Left kidney (tissue), 2 donors: ENCODE data around the gene SCNN1B. TPM values are rescaled to one million over a fixed set of nuclear protein-coding genes. Genes with fewer than 3 reads are reported as not detected.
"Not testable (repeated sequence)": the region's sequence is repeated elsewhere in the genome, so short reads cannot be mapped to it uniquely, and the experiment has no call there.

Source experiments
- DNase-seq: peaks from one replicate; pipeline ENCODE4 v3.0.0-alpha.2; 2013
- polyA plus RNA-seq: library from polyadenylated mRNA; unstranded; fragments of 120-200 nt; gene quantifications from one replicate; pipeline ENCODE4 v1.2.1, GENCODE V29; 2013; ENCODE audit not compliant: insufficient read length

Gene SCNN1B
- polyA plus RNA-seq, 1 donor, result 14.1 TPM

DNA sequence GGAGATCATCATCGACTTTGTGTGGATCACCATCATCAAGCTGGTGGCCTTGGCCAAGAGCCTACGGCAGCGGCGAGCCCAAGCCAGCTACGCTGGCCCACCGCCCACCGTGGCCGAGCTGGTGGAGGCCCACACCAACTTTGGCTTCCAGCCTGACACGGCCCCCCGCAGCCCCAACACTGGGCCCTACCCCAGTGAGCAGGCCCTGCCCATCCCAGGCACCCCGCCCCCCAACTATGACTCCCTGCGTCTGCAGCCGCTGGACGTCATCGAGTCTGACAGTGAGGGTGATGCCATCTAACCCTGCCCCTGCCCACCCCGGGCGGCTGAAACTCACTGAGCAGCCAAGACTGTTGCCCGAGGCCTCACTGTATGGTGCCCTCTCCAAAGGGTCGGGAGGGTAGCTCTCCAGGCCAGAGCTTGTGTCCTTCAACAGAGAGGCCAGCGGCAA is 78.4 kb downstream of the SCNN1B start:
- DNase-seq, result no peak

DNA sequence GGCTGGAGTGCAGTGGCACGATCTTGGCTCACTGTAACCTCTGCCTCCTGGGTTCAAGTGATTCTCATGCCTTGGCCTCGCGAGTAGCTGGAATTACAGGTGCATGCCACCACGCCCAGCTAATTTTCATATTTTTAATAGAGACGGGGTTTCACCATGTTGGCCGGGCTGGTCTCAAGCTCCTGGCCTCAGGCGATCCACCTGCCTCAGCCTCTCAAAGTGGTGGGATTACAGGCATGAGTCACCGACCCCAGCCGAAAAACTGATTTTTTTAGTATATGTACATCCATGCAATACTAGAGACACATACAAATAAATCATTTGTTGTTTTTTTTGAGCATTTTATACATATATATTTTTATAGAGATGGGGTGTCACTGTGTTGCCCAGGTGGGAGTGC is 79.6 kb downstream of the SCNN1B start:
- DNase-seq, result not testable (repeated sequence)

DNA sequence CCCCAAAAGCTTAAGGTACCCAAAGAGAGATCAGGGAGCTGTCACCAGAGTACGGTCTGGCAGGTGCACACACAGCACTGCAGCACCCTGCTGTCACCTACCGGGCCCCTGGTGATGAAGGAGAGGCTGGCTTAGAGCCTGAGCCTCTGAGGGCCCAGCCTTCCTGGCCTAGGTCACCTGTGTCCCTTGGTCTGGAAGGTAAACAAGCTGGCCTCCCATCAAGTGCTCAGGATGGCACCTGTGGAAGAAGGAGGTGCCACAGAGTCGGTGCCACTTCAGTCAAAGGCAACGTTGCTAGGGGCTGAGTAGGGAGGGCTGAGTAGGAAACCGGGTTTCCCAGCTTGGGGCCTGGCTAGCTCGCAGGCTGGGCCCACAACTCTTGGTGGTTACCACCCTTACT is 80.2 kb downstream of the SCNN1B start:
- DNase-seq, result no peak

DNA sequence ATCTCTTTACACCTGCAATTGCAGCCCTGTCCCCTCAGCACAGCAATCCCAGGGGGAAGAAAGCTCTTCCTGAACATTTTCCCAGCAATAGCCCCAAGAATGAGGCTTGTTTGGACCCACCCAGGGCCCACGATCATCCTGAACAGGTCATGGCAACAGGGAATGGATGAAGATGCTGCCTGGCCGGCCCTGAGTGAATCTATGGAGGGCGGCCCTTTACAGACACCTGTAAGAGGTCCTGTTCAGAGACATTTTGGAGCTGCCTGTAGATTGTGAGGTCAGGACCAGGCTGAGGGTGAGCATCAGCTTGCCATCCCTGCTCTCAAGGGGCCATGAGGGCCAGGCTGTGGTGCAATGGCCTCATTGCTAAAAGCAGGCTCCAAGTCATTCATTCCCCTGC is 81.8 kb downstream of the SCNN1B start:
- DNase-seq, result no peak

DNA sequence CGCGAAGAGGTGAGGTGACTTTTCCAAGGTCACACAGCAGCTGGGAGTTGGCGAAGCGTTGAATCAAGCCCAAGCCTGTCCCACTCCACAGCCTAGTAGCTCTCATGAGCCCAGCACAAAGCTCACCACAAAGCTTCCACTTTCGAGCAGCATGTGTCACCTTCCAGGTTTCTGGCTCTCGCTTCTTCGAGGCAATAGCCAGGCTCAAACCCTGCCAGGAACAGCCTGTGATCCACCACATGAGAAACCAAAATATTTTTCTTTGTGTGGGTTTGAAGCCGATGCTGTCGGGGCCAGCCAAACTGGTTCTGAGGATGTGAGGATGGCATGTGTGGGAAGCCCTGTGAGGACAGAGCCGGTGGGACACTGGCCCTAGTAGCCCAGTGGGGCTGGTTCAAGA is 82.8 kb downstream of the SCNN1B start:
- DNase-seq, result no peak

DNA sequence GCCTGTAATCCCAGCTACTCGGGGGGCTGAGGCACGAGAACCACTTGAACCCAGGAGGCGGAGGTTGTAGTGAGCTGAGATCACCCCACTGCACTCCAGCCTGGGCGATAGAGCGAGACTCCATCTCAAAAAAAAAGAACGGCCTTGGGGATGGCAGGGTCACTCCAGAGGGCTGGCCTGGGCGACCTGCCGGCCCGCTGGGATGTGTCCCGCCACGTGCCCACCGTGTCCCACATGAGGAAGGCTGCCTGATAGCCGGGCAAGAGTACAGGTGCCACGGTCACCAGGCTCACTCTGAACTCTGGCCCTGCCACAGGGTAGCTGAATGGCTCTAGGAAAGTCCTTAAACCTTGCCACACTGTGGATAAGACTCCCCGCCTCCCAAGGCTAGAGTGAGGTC is 83.3 kb downstream of the SCNN1B start:
- DNase-seq, result no peak

DNA sequence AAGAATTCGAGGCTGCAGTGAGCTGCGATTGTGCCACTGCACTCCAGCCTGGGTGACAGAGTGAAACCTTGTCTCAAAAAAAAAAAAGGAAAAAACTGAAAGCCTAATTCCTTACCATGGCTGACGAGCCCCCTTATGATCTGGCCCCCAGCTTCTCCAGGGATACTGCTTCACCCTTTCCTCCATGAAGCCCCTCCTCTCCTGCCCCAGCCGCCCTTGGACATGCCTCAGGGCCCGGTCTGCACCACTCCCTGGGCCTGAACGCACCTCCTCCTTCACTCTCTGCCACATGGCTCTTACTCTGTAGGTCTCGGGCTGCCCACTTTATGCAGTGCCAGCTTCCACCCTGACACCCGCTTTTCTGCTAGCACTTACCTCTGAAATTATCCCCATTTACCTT is 85.6 kb downstream of the SCNN1B start:
- no peak for DNase-seq

DNA sequence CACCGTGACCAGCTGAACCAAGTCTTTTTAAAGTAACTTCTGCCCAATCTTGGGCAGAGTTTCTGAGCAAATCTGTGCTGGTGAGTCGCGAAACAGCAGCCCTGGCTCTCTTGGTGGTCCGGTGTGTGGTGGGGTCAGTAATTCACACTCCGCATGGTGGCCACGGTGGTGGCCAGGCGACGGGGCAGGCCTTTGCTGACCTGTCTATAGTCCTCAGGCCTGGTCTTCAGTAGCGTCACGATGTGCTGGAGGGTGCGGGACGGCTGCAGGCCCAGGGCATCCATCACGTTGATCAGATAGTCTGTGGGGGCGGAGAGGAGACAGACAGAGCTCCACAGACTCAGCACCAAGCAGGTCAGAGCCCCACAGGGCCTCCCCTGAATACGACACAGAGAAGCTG is 86.7 kb downstream of the SCNN1B start:
- DNase-seq, result no peak

DNA sequence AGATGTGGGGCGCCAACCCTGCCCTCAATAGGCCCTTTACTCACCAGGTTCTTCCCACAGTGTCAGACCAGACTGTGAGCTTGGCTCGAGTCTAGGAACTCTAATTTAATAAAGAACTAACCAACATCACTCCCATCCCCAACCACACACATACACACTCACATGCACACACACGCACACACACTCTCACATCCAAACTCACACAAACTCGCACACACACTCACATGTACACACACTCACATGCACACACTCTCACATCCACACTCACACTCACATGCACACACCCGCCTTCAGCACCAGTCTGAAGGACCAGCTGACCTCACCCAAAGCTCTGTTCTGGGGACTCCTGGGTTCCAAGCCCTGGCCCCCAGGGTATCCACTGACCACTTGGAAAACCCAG is 87.1 kb downstream of the SCNN1B start:
- no peak for DNase-seq

DNA sequence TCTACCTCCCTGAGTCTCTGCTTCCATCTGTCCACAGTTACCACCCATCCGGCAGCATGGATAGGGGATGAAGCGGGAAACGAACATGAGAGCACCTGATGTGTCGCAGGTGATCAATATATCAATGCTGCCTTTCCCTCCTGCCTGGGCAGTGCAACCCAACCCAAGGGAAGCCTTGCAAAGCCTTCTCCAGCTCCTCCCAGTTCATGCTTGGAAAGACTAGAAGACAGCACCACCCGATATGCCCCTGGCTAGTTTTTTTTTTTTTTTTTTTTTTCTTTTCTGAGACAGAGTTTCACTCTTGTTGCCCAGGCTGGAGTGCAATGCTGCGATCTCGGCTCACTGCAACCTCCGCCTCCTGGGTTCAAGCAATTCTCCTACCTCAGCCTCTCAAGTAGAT is 87.8 kb downstream of the SCNN1B start:
- DNase-seq, result not testable (repeated sequence)

DNA sequence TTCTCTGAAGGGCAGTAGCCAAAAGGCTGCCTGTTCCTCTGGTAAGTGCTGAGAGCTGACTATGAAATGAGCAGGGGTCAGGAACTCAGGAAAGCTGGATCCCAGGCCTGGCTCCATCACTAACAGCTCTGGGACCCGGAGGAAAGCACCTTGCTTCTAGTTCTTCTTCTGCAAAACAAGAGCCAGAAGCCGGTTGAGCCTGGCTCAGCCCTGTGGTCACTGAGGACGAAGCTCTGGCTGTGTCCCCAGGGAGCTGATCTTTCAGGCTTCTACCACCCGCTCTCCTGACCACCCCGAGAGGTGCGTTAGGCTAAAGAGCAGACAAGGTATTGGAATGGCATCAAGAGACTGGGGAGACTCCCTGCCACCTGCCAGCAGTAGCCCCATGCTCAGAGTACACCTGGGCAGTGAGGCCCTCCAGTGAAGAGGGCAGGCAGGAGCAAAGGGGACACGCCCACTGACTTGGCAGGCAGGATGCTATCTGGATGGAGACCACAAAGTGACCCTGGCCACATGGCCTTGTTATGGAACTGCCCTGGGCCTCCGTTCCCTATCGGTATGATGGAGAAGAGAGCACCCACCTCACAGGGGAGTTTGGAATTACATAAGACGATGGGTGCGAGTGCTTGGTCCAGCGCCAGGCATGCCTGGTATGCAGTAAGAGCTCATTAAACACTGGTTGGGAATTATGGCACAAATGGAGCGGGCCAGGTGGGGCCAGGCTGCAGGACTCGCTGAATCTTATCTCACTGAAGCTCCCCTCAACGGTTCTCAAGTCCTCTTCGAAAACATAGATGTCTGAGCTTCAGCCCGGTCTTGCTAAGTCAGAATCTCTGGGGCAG is 89.5 kb downstream of the SCNN1B start:
- DNase-seq, result no peak

DNA sequence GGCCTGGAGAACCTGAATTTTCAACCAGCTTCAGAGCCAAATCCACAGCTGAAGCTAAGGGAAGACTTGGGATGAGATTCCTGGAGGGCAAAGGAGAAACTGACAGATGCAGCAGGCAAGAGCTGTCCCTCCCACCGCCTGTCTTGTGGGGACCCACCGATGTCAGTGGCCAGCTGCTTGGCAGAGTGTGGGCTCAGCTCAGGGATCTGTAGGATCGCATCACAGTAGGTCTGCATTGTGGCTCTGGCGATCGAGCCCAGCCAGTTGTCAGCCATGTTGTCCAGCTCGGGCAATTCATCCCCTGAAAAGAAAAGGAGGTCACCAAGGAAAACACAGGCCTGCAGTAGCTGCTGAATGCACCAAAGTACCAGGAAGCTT is 90.1 kb downstream of the SCNN1B start:
- no peak for DNase-seq

DNA sequence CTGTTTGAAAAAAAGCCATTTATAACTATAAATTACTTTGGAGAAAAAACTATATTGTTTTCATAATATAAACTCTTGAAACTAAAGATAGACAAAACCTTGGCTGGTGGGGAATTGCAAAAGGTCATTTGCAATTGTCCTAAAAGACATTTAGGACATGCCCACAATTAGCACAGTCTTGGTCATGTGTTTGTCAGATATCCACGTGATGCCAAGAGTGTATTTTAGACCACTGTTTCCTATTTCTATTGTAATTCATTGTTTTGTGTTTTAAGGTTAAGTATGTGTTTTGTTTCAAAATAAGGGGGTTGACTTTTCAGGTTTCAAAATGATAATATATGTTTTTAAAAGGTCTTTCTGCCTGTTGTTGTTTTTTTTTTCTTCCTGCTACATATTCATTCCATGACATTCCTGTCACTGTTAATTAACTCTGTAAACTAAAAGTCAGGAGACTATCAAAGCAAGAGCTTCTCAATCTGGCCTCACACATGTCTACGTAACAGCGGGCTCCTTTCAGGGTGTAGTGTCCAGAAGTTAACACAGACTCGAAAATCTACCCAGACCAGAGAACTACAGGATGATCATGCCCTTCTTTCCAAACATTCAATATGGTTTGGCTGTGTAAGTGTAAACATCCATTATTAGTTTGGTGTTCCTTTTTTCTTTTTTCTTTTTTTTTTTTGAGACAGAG is 92.2 kb downstream of the SCNN1B start:
- no peak for DNase-seq

DNA sequence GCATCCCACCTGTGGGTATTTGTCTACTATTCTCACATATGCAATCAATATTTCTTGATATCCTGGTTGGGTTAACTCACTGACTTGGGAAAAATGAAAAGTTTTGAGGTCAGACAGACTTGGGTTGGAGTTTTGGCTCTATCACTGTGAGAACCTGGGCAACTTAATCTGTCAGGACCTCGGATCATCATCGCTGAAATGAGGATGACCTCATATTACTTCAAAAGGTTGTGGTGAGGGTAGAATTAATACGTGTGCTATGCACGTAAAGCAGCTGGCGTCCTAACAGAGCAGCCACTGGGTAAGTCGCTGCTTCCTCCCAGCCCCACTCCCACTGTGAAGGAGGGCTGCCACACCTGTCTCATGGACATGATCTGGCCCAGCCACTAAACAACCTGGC is 93.6 kb downstream of the SCNN1B start:
- DNase-seq, result no peak

DNA sequence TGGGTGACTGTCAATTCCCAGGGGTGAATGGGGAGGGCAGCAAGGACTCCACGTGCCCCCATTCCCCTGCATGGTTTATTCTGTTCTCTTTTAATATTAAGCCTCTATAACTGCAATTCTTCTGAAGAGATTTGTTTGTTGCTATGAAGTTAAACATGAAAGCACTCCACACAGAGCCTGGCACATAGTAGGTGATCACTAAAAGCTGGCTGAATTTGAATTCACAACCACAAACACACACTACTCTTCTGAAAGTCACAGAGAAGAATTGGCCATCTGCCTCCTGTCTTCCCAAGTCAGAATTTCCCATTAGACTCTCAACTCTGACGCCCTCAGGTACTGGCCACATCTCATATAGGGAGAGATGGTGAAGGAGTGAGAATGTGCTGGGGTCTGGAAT is 95.4 kb downstream of the SCNN1B start:
- DNase-seq, result no peak

DNA sequence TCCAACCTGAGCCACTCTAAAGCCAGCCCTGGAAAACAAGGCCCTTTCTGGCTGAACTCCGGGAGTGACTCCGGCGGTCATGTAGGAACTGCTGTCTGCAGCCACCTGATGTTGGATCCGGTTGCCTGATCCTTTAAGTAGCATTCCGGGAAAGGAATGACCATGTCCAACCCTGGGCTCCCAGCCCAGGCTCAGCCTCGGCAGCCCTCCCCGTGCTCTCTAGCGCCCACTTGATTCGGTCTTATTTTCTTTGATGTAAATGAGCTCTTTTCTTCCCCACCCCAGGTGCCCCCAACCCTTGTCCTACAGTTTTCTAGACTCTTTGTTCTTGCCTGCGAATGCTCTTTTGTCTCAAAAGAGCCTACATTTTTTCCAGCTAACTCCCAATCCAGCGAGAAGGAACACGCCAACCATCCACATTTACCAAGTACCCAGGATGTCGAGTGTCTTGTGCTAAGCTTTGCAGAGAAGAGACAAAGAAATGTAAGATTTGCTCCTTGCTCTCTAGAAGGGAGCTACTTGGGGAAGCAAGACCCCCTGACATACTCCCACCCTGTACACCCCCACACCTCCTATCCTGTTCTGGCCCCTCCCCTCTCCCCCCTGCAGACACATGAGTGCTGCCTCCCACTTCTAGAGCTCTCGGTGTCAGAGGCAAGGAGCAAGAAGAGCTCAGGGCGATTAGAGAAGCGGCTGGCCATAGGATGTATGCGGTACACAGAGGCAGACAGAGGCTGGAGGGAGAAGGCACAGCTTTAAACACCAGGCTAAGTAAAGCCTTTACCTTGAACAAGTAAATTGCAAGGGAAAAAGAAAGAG is 97.1 kb downstream of the SCNN1B start:
- DNase-seq, result peak; percentile 50

DNA sequence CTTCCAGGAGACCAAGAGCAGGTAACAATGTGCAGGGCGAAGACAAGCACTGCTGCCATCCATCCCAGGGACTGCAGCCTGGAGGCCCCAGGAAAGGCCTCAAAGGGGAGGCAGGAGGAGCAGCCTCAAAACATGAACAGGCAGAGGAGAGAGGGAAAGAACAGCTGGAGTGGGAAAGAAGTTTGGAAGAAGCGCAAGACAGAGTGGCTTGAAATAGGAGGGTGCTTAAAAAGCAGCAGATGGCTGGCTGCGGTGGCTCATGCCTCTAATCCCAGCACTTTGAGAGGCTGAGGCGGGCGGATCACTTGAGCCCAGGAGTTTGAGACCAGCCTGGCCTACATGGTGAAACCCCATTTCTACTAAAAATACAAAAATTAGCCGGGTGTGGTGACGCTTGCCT is 98.3 kb downstream of the SCNN1B start:
- not testable (repeated sequence) for DNase-seq

DNA sequence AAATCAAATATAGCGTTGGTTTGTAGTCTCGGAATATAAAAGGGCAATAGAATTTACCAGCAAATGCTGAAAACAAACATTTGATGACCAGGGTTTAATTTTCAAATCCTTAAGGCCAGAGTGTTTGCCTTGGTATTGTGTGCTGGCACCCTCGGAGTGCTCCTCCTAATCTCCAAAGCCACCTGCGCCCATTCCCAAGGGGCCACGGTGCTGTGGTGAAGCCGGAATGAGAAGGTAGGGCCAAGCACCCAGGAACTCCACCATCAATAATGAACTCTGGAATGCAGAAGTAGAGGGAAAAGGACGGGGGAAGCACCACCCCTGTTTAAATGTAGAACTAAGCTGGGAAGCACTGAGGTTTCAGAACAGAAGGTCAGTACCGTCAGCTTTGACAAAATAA is 99.0 kb downstream of the SCNN1B start:
- no peak for DNase-seq

DNA sequence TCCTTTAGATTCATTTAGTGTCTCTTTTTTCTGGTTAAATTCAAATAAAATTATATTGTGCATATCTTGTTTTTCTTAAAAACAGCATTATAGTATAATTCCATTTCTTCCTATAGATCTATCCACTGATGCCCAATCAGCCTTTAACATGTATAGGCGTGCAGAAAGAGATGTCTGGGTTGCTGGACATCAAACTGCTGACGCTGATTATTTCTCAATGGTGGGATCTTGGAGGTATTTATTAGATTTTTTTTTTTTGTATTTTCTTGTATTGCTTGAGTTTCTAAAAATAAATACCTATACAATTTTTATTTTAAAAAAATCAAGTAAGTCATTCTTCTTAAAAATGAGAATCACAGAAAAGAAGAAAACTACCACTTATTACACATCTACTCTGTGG is 100.0 kb downstream of the SCNN1B start:
- DNase-seq, result no peak

DNA sequence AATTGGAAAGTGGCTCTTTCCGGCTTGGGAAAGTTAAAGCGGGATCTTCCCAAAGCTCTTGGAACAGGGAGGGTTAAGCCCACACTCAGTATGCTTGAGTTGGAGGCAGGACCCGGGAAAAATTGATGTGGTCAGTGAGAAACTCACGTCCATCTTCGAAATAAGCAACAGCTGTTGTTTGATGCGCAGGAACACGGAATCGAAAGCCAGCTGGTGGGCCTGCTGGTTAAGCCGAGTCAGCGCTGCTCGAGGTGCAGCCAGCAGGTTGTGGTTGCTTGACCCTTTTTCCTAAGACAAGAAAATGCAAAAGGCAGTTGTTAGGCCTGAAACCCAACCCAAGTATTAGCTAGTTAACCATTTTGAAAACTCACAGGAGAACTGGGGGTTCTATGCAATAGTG is 101.4 kb downstream of the SCNN1B start:
- DNase-seq, result no peak

DNA sequence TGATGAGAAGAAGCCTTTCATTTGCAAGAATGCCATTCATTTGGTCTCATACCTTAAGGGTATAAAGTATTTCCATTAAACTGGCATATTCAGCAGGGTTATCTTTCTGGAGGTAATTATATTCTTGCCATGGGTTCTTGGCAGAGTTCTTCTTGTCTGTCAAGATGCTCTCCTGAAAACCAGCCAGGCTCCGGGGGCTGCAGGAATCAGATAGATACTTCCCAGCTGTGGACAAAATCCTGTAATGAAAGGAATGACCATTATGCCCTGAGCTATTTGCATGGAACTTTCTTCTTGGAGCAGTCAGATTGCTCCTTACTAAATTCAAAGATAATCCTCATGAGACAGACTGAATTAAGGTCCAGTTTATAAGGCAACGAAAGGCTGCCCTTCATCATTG is 103.9 kb downstream of the SCNN1B start:
- DNase-seq, result no peak

DNA sequence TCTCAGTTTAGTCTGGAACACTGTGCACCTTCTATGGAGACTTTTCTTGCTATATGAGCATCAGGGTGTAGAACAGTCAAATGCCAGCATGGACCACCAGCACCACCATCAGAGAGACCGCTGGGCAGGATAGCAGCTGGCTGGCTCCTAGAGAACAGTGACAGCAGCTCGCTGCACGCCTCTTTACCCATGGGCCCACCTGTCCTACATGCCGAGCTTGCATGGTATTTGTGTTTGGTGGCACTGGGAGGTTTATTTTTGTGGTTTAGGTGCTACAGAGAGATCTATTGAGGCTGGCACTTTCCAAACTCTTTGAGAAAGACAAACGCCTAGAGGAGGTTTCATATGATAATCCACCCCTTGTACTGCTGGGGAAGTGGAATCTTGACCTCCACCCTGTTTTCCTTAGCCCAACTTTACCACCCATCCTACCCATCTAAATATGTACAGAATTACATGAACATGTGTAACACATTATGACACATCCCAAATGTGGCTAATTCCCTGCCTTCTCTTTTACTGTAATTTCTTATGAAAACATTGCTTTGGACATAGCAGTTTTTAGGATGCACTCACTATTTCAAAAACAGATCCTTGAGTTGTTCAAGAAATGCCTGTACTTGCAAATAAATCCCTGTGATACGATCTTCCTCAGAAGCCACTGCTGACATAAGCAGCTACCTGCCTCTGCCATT is 104.6 kb downstream of the SCNN1B start:
- DNase-seq, result no peak
